K562 (cell line): ENCODE results near the gene CNTROB. TPM values are rescaled to one million over a fixed set of nuclear protein-coding genes. Genes with fewer than 3 reads are reported as not detected.
A peak's percentile ranks its signal among the peaks of the same experiment; 100 is the strongest.

ENCODE experiments used
- EGR1 ChIP-seq: fragments of 450-650 bp; conservative IDR thresholded peaks from 2 replicates; pipeline ENCODE4 v1.6.1; 2017; ENCODE audit warnings: mild to moderate bottlenecking
- ID3 ChIP-seq, 2 experiments: fragments of 250-450 bp in 1 of 2; fragments of 450-650 bp in 1 of 2; sonication (Bioruptor Pico) in 1 of 2; IDR thresholded peaks; 2 replicates each; pipeline versions ENCODE4 v1.6.1 to v1.8.0; 2016 to 2021; ENCODE audit warnings: mild to moderate bottlenecking in 2 of 2, moderate library complexity in 2 of 2, missing compliant biosample characterization in 1 of 2, missing genetic modification characterization in 1 of 2
- MEIS2 ChIP-seq: fragments of 450-650 bp; IDR thresholded peaks from 2 replicates; pipeline ENCODE4 v1.6.1; 2014; ENCODE audit warnings: mild to moderate bottlenecking; ENCODE audit not compliant: partially characterized antibody
- NRF1 ChIP-seq, 2 experiments: fragments of 450-650 bp; IDR thresholded peaks in 1 of 2; conservative IDR thresholded peaks in 1 of 2; 2 replicates each; pipeline ENCODE4 v1.6.1; 2014; ENCODE audit warnings: mild to moderate bottlenecking in 2 of 2
- PBX2 ChIP-seq, 2 experiments: IDR thresholded peaks in 1 of 2; conservative IDR thresholded peaks in 1 of 2; 2 replicates each; pipeline ENCODE4 v1.6.1; 2016; ENCODE audit warnings: low read depth in 2 of 2, mild to moderate bottlenecking in 1 of 2, missing compliant biosample characterization in 1 of 2, missing genetic modification characterization in 1 of 2, moderate library complexity in 1 of 2
- RBFOX2 ChIP-seq: fragments of 200-400 bp; formaldehyde crosslinking; IDR thresholded peaks from 2 replicates; pipeline ENCODE4 v1.6.1; 2017; ENCODE audit warnings: low read depth, mild to moderate bottlenecking, low read length, moderate library complexity
- RBM17 ChIP-seq: fragments of 200-400 bp; formaldehyde crosslinking; IDR thresholded peaks from 2 replicates; pipeline ENCODE4 v1.6.1; 2017; ENCODE audit warnings: low read depth, mild to moderate bottlenecking, low read length, borderline replicate concordance
- RCOR1 ChIP-seq, 2 experiments: IDR thresholded peaks; 2 replicates each; pipeline ENCODE4 v1.6.1; 2012; ENCODE audit warnings: low read depth in 2 of 2, low read length in 2 of 2, borderline replicate concordance in 1 of 2, improper control_type of control experiment in 1 of 2
- SRF ChIP-seq, 2 experiments: fragments of 250-450, 450-650 bp in 1 of 2; sonication (Bioruptor Pico) in 1 of 2; sonication (generic) in 1 of 2; formaldehyde crosslinking; IDR thresholded peaks; 2 replicates each; pipeline versions ENCODE4 v1.5.0 to v1.5.1; 2020 to 2022; ENCODE audit warnings: mild to moderate bottlenecking in 1 of 2, missing genetic modification reagents in 1 of 2
- SRSF3 ChIP-seq: fragments of 200-400 bp; formaldehyde crosslinking; IDR thresholded peaks from 2 replicates; pipeline ENCODE4 v1.6.1; 2016; ENCODE audit warnings: mild to moderate bottlenecking, low read length, moderate library complexity; ENCODE audit not compliant: insufficient read depth
- TAF9B ChIP-seq: fragments of 450-650 bp; IDR thresholded peaks from 2 replicates; pipeline ENCODE4 v1.6.1; 2018; ENCODE audit warnings: mild to moderate bottlenecking; ENCODE audit not compliant: partially characterized antibody
- TOE1 ChIP-seq, 2 experiments: fragments of 450-650 bp in 1 of 2; sonication (generic) in 1 of 2; formaldehyde crosslinking in 1 of 2; IDR thresholded peaks; 2 replicates each; pipeline versions ENCODE4 v1.7.1 to v1.8.0; 2016 to 2022; ENCODE audit warnings: borderline replicate concordance in 2 of 2, mild to moderate bottlenecking in 2 of 2, antibody characterized with exemption in 1 of 2, inconsistent platforms in 1 of 2, low read depth in 1 of 2, missing genetic modification reagents in 1 of 2, moderate library complexity in 1 of 2
- VEZF1 ChIP-seq: fragments of 200-800 bp; sonication (Bioruptor generic); IDR thresholded peaks from 2 replicates; pipeline ENCODE4 v1.6.1; 2017; ENCODE audit warnings: missing genetic modification characterization, missing compliant biosample characterization
- ZBTB5 ChIP-seq: fragments of 450-650 bp; IDR thresholded peaks from 2 replicates; pipeline ENCODE4 v1.6.1; 2017; ENCODE audit warnings: antibody characterized with exemption
- ZFX ChIP-seq: sonication (generic); formaldehyde crosslinking; IDR thresholded peaks from 2 replicates; pipeline ENCODE4 v1.8.0; 2022; ENCODE audit warnings: mild to moderate bottlenecking, missing genetic modification reagents, moderate library complexity
- ZNF263 ChIP-seq: sonication (generic); formaldehyde crosslinking; IDR thresholded peaks from 2 replicates; pipeline ENCODE4 v1.8.0; 2022; ENCODE audit warnings: mild to moderate bottlenecking, missing genetic modification reagents, borderline replicate concordance
- polyA plus RNA-seq, 8 experiments: library from polyadenylated mRNA; depleted of rRNA in 4 of 8; stranded (reverse) in 5 of 8; unstranded in 3 of 8; fragments of >200 nt; fragmentation: Nextera tagmentation in 2 of 8; fragmentation: Illumina TruSeq in 1 of 8; extraction: Ambion mirVana in 2 of 8; extraction: Trizol in 1 of 8; gene quantifications; 2 replicates each; pipeline versions ENCODE4 v1.2.1 to v1.2.3, GENCODE V29; 2011 to 2014; ENCODE audit warnings: inconsistent platforms in 1 of 8, missing spikeins in 1 of 8
- total RNA-seq, 7 experiments: library from RNA; depleted of rRNA in 6 of 7; stranded (reverse); fragments of >200 nt in 6 of 7; fragmentation: Illumina TruSeq in 2 of 7; extraction: Trizol in 2 of 7; gene quantifications; 2 replicates each; pipeline versions ENCODE4 v1.2.1 to v1.2.3, GENCODE V29; 2011 to 2021; ENCODE audit warnings: low replicate concordance in 1 of 7

Gene CNTROB
- total and polyA plus RNA-seq, 9 of the 15 experiments (the other 6 are each of a cell fraction or from before 2014, with no cell fraction given): 1.9 to 33.3 (median 23.0) TPM

- no peak for TF ChIP-seq PBX2 (CRISPR knock-in tag; IDR thresholded peaks at IDR 0.05; ENCODE audit: low read depth)
- 0 out of 2 replicates have a peak, but pooled peaks have one; percentile 9 for TF ChIP-seq PBX2 (tag; conservative IDR thresholded peaks at IDR 0.05; ENCODE audit: low read depth)
- TF ChIP-seq RBFOX2: peak; percentile 58
- peak; percentile 32 for TF ChIP-seq EGR1
- no peak for TF ChIP-seq ZBTB5
- TF ChIP-seq ID3 (CRISPR knock-in tag; IDR thresholded peaks at IDR 0.05): no peak
- peak; percentile 47; the same call in 1 of the 2 replicates for TF ChIP-seq ID3 (tag; IDR thresholded peaks at IDR 0.05)
- TF ChIP-seq NRF1 (conservative IDR thresholded peaks at IDR 0.05 in 1 of 2, IDR thresholded peaks at IDR 0.05 in 1 of 2): peak; percentile 95
- 0 out of 2 replicates have a peak, but pooled peaks have one; percentile 28 for TF ChIP-seq ZFX (CRISPR knock-in tag)
- TF ChIP-seq RCOR1 (IDR thresholded peaks at IDR 0.05; ENCODE audit: borderline replicate concordance in 1 of 2, low read depth in 2 of 2, low read length in 2 of 2): peak in 1 of 2 experiments; percentile 53; a peak in 1 of 4 replicates
- TF ChIP-seq ZNF263 (CRISPR knock-in tag): peak; percentile 83; the same call in 1 of the 2 replicates
- peak in 1 of 2 experiments; percentile 62; a peak in 1 of 4 replicates for TF ChIP-seq SRF (CRISPR knock-in tag; IDR thresholded peaks at IDR 0.05)
- no peak for TF ChIP-seq SRSF3
- TF ChIP-seq VEZF1 (CRISPR knock-in tag): peak; percentile 92
- 0 out of 2 replicates have a peak, but pooled peaks have one; percentile 25 for TF ChIP-seq TOE1 (IDR thresholded peaks at IDR 0.05; ENCODE audit: borderline replicate concordance)
- TF ChIP-seq TOE1 (CRISPR knock-in tag; IDR thresholded peaks at IDR 0.05; ENCODE audit: borderline replicate concordance, low read depth): no peak
- no peak for TF ChIP-seq RBM17
- peak; percentile 68 for TF ChIP-seq MEIS2
- no peak for TF ChIP-seq TAF9B
These were observed 44.4 kb upstream of the CNTROB start (continued) for GRCh38 chr17:7887482-7888183.
